Hematopoietic multipotent progenitor cell (in vitro differentiated cells): Measurements from ENCODE around the gene IGIP. TPM values are rescaled to one million over a fixed set of nuclear protein-coding genes. Genes with fewer than 3 reads are reported as not detected.

Source experiments
- DNase-seq, 3 donors: peaks; one replicate each; pipeline ENCODE4 v3.0.0-alpha.2; 2011 to 2015; ENCODE audit warnings: low read depth in 2 of 3, low spot score in 2 of 3
- total RNA-seq: library from RNA; depleted of rRNA; stranded (reverse); fragments of >200 nt; gene quantifications from one replicate; pipeline ENCODE4 v1.2.3, GENCODE V29; 2012

Gene IGIP
- total RNA-seq: 0.81 TPM

GRCh38 chr5:140125637-140126036 is at the start of gene IGIP:
TSS of gene IGIP (plus strand) at chr5:140125937. CDS start at chr5:140128477, 2,540 bp downstream.
- no peak for DNase-seq

- DNase-seq: no peak
These were observed 49.6 kb upstream of the IGIP start for GRCh38 chr5:140076142-140076541.

DNA sequence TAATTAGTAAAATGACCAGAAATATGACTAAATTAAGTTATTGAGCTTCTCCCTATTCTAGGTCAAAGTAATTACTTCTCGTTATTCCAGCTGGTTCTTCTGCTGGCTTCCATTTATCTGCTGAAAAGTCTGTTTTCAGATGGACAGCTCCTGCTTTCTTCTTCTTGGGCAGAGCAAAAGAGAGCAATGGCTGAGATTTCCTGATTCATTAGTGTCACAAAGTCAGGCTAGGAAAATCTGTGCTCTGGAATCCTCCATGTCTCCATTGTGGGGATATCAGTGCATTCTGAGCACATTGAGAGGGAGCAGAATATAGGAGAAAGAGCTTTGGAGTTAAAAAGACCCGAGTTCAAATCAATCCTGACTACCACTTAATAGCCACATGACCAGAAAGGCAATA is 48.9 kb upstream of the IGIP start:
- no peak for DNase-seq

- no peak for DNase-seq
These were observed 42.6 kb upstream of the IGIP start for GRCh38 chr5:140083120-140083519.

GRCh38 chr5:140083650-140084049 is 42.1 kb upstream of the IGIP start:
- no peak for DNase-seq

- no peak for DNase-seq
These were observed 41.2 kb upstream of the IGIP start for GRCh38 chr5:140084541-140084940.

DNA sequence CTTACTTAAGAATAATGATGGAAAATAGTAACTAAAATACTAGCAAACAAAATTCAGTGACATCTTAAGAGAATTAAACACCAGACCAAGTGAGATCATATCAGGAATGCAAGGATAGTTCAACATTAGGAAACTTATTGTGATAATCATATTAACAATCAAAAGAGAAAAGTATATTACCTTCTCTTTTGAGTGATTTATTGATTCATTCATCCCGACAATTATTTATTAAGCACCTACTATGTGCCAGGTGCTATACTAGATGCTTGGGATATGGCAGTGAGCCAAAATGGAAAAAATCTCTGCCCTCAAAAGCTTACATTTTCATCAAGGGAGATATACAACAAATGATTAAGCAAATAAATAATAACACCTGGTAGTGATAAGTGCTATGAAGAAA is 35.5 kb upstream of the IGIP start:
- no peak for DNase-seq

DNA sequence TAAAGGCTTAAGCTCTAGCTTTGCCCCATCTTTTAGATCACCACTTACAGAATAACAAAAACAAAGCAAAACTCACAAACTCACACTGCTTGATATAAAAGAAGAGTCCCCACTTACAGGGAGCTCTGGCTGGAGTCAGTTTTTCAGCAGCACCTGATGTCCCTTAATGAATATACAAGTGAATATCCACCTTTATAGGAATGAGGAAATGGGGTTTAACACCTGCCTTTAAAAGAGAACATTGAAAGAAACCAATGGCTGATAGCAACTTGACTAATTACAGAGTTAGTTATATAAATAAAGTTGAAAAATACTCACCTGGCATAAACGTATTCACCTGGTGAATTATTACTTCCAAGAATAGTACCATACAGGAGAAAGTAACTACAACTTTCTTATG is 32.6 kb upstream of the IGIP start:
- DNase-seq: no peak

DNA sequence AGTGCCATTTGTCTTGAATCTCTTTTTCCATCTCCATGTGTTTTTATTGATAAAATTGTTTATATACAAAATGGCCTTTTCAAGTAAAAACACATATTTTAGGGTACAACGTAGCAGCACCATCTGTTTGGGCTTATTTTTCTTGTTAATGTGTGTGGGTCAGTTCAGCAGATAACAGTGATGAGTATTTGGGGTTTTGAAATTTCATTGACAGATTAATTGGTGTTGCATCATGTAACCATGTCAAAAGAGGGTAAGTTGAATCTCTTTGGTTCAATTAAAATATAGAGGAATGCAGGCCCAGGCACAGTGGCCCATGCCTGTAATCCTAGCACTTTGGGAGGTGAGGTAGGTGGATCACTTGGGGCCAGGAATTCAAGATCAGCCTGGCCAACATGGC is 31.9 kb upstream of the IGIP start:
- DNase-seq: no peak

- no peak for DNase-seq
These were observed 30.8 kb upstream of the IGIP start for GRCh38 chr5:140094889-140095288.

- no peak for DNase-seq
These were observed 24.6 kb upstream of the IGIP start for GRCh38 chr5:140101179-140101578.

DNA sequence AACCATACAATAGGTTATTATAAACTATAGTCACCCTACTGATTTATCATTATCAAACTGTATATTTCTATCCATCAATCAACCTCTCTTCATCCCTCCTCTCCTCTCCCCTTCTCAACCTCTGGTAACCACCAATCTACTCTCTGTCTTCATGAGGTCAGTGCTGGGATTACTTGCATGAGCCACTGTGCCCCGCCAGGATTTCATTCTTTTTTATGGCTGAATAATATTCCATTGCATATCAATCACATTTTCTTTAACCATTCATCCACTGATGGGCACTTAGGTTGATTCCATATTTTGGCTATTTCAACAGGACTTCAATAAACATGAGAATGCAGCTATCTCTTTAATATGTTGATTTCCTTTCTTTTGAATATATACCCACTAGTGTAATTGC is 22.6 kb upstream of the IGIP start:
- DNase-seq: no peak

- no peak for DNase-seq
These were observed 21.6 kb upstream of the IGIP start for GRCh38 chr5:140104100-140104499.

- DNase-seq: no peak
These were observed 19.6 kb upstream of the IGIP start for GRCh38 chr5:140106101-140106500.

DNA sequence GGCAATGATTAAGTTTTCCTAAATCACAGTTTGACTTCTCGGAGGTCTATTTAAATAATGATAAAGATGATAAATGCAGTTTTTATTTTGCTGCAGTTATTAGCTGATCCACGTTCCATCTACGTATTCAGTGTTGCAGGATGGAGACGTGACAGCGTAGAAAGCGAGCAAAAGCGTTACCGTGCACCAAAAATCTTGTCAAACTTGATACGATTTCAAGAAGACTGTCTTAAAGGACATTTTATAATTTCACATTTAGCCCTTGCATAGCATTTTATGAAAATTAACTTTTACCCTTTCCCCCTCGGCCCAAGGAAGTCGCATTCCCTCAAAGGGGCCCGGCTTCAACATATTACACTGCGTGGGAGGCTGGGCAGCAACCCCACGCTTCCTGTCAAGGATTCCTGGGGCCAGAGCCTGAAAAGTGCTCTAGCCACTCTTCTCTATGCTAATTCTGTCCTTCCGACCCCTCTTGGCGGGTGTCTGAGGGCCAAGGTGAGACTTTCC is 18.9 kb upstream of the IGIP start:
- DNase-seq: no peak

DNA sequence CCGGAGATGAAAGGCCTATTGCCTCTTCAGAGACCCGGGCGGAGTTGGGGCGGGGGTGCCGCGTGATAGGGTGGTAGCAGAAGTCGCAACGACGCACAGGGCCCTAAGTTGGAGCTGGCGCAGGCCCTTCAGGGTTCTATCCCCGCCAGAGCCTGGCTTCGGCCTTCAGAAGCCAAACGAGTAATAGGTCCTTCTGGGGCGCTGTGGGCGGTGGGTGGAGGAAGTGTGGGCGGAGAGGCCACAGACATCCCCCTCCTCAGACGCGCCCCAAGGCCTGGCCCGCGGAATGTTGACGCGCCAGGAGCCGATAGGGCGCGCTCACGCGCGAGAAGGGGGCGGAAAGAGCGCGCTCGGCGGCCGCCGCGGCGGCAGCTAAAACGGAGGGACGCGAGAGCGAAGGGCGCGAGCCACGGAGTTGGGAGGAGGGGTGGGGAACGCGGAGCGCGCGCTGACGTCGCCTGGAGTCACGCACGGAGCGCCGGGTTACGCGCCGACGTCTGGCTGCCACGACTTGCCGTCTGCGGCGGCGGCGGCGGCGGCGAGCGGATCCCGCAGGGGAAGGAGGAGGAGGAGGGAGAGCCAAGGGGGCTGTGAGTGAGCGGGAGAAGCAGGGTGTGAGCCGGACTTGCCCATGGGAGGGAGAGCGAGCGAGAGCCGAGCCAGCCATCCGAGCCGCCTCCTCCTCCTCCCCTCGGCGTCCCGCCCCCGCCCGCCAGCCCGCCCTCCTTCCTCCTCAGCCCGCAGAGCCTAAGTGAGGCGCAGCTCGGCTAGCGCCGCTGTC is 18.2 kb upstream of the IGIP start:
- peak; percentile 92 to 93 (median 92) for DNase-seq

- peak; percentile 17 to 24 (median 21) for DNase-seq
These were observed 17.4 kb upstream of the IGIP start for GRCh38 chr5:140108093-140109017.

DNA sequence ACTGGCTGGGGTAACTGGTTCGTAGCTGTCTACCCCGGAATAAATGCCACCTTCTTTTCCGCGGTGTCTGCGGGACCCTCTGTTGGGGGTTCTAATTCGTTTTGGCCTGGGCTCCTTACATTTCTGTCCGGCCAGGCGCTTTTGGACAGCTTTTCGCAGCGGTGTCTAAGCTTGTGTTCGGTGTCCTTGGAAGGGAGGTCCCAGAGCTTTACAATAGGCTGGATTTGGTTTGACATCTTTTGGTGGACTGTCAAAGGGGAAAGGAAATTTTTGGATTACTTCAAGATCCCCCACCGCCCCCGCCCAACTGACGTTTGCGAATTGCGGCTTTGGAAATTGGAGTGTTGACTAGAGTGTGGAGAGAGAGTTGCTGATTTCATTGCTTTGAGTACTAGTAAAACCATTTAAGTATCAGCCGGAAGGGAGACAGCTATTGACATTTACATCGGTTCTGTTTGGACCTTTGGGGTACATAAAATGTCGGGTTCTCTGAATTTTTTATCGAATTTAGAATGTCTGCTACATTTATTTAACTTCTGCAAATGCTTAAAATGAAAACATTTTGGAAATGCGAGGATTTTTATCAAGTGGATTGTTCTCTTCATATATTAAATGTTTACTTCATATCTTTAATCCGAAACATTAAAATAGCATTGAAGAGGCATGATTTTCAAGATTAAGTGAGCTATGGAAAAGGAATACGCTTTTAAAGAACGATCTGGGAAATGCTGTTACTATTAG is 16.5 kb upstream of the IGIP start:
- DNase-seq: peak in 2 of 3 donors; percentile 18 to 35

DNA sequence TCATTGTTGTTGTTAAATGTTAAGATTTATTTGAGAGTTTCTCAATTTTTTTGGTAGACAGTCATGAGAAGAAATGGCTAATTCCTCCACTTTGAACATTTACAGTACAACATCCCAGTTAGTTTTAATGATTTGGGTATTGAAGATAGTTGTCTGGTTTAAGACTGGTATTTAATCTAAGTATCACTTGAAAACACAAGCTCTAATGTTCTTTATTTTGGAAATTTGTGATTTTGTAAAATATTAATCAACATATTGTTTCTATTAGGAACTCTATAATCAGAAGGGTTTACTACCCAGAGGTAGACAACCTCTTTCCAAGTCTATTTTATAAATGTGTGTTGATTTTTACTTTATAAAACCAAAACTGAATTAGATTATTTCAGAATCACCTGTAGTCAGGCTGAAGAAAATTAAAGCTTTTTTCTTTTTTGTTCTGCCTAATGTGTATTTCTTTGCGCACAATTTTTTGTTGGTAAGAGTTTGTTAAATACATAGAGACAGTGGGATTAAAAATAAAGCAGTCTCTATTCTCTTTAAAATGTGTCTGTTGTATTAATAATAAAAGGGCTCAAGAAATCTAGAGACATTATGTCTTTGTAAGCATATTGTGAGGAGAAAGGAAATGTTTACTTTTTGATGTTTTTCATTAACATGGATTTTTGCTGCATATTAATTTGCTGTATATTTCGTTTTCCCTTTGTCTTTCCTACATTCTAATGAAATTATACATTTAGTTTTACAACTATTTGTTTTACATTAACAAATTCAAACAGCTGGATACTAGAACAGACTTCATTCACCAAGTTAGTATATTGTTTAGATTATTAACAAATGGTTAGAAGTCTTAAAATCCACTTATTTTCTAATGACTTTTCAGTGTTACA is 15.7 kb upstream of the IGIP start:
- peak in 2 of 3 donors; percentile 15 to 36 for DNase-seq

GRCh38 chr5:140110646-140110957 is 15.1 kb upstream of the IGIP start:
- DNase-seq: no peak
